H9 (cell line): ENCODE results near the gene TCAF1. TPM values are rescaled to one million over a fixed set of nuclear protein-coding genes. Genes with fewer than 3 reads are reported as not detected.

Source experiments
- DNase-seq: peaks from one replicate; pipeline ENCODE4 v3.0.0-alpha.2; 2017
- H2AFZ ChIP-seq: one replicate; pipeline ENCODE4 v1.6.1; 2013; ENCODE audit warnings: mild to moderate bottlenecking, low read length, control low read depth, moderate library complexity
- H2AK5ac ChIP-seq: 2 replicates; pipeline ENCODE4 v1.6.1; 2013; ENCODE audit warnings: low read length, control low read depth, mixed read lengths; ENCODE audit not compliant: insufficient read length
- H2BK120ac ChIP-seq: one replicate; pipeline ENCODE4 v1.6.1; 2013; ENCODE audit warnings: low read depth, mild to moderate bottlenecking, low read length, control low read depth, inconsistent platforms; ENCODE audit not compliant: poor library complexity, severe bottlenecking
- H2BK12ac ChIP-seq: 2 replicates; pipeline ENCODE4 v1.6.1; 2013; ENCODE audit warnings: low read length, control low read depth, mixed read lengths, low read depth; ENCODE audit not compliant: insufficient read length
- H2BK15ac ChIP-seq: 2 replicates; pipeline ENCODE4 v1.6.1; 2013; ENCODE audit warnings: low read depth, low read length, control low read depth
- H2BK20ac ChIP-seq: one replicate; pipeline ENCODE4 v1.6.1; 2013; ENCODE audit warnings: low read depth, mild to moderate bottlenecking, low read length, control low read depth, inconsistent platforms; ENCODE audit not compliant: poor library complexity, severe bottlenecking
- H2BK5ac ChIP-seq: 2 replicates; pipeline ENCODE4 v1.6.1; 2013; ENCODE audit warnings: low read length, control low read depth, mixed read lengths; ENCODE audit not compliant: insufficient read length
- H3K14ac ChIP-seq: 2 replicates; pipeline ENCODE4 v1.6.1; 2013; ENCODE audit warnings: low read length, control low read depth; ENCODE audit not compliant: insufficient read depth
- H3K18ac ChIP-seq: 2 replicates; pipeline ENCODE4 v1.6.1; 2013; ENCODE audit warnings: low read depth, mild to moderate bottlenecking, mixed read lengths, low read length, control low read depth; ENCODE audit not compliant: insufficient read length
- H3K23ac ChIP-seq: 2 replicates; pipeline ENCODE4 v1.6.1; 2013; ENCODE audit warnings: low read length, control low read depth, mixed read lengths, low read depth; ENCODE audit not compliant: insufficient read length
- H3K23me2 ChIP-seq: 2 replicates; pipeline ENCODE4 v1.6.1; 2013; ENCODE audit warnings: low read depth, mild to moderate bottlenecking, mixed read lengths, low read length, control low read depth; ENCODE audit not compliant: insufficient read length, poor library complexity, severe bottlenecking
- H3K27ac ChIP-seq: 2 replicates; pipeline ENCODE4 v1.5.1; 2013; ENCODE audit warnings: low read length, control low read depth, mixed read lengths, low read depth; ENCODE audit not compliant: insufficient read length
- H3K27me3 ChIP-seq: 2 replicates; pipeline ENCODE4 v1.6.1; 2013; ENCODE audit warnings: low read length, control low read depth, inconsistent platforms; ENCODE audit not compliant: insufficient read depth
- H3K4ac ChIP-seq: 2 replicates; pipeline ENCODE4 v1.6.1; 2013; ENCODE audit warnings: low read depth, mild to moderate bottlenecking, control low read depth, inconsistent platforms, low read length, moderate library complexity
- H3K4me1 ChIP-seq: 2 replicates; pipeline ENCODE4 v1.6.1; 2013; ENCODE audit warnings: low read length, control low read depth, inconsistent platforms; ENCODE audit not compliant: insufficient read depth
- H3K4me2 ChIP-seq: 2 replicates; pipeline ENCODE4 v1.6.1; 2013; ENCODE audit warnings: low read length, control low read depth, mixed read lengths; ENCODE audit not compliant: insufficient read length, insufficient read depth
- H3K56ac ChIP-seq: 2 replicates; pipeline ENCODE4 v1.6.1; 2013; ENCODE audit warnings: low read depth, mild to moderate bottlenecking, mixed read lengths, low read length, control low read depth; ENCODE audit not compliant: insufficient read length
- H3K79me1 ChIP-seq: 2 replicates; pipeline ENCODE4 v1.6.1; 2013; ENCODE audit warnings: low read depth, mild to moderate bottlenecking, moderate library complexity, low read length, control low read depth, inconsistent platforms; ENCODE audit not compliant: insufficient read depth, poor library complexity, severe bottlenecking
- H3K79me2 ChIP-seq: 2 replicates; pipeline ENCODE4 v1.6.1; 2013; ENCODE audit warnings: low read length, control low read depth, inconsistent platforms; ENCODE audit not compliant: insufficient read depth
- H3K9ac ChIP-seq: 2 replicates; pipeline ENCODE4 v1.6.1; 2013; ENCODE audit warnings: low read length, control low read depth, mixed read lengths; ENCODE audit not compliant: insufficient read length; ENCODE audit errors: extremely low read depth
- H3K9me3 ChIP-seq: one replicate; pipeline ENCODE4 v1.6.1; 2013; ENCODE audit warnings: low read depth, low read length, inconsistent platforms; ENCODE audit not compliant: control insufficient read depth
- H3T11ph ChIP-seq: one replicate; pipeline ENCODE4 v1.6.1; 2013; ENCODE audit warnings: mild to moderate bottlenecking, low read length, control low read depth, inconsistent platforms
- H4K20me1 ChIP-seq: one replicate; pipeline ENCODE4 v1.6.1; 2013; ENCODE audit not compliant: control insufficient read depth, insufficient read length, insufficient read depth
- H4K5ac ChIP-seq: 2 replicates; pipeline ENCODE4 v1.6.1; 2013; ENCODE audit warnings: low read depth, mild to moderate bottlenecking, mixed read lengths, low read length, control low read depth; ENCODE audit not compliant: insufficient read length
- H4K8ac ChIP-seq: replicated peaks from 2 replicates; pipeline ENCODE4 v1.6.1; 2013; ENCODE audit warnings: low read length, control low read depth, mixed read lengths, low read depth; ENCODE audit not compliant: insufficient read length
- H4K91ac ChIP-seq: 2 replicates; pipeline ENCODE4 v1.6.1; 2013; ENCODE audit warnings: low read depth, mild to moderate bottlenecking, moderate library complexity, mixed read lengths, low read length, control low read depth; ENCODE audit not compliant: insufficient read length
- H3K27ac Mint-ChIP-seq, 3 experiments: 2 replicates in 2 of 3; 3 replicates in 1 of 3; pipeline ENCODE4 v1.8.0; 2020 to 2021; ENCODE audit warnings: mixed read lengths in 3 of 3, mild to moderate bottlenecking in 1 of 3, moderate library complexity in 1 of 3
- H3K27me3 Mint-ChIP-seq: 2 replicates; pipeline ENCODE4 v1.8.0; 2021; ENCODE audit warnings: low read depth, mild to moderate bottlenecking, moderate library complexity, mixed read lengths
- H3K36me3 Mint-ChIP-seq, 3 experiments: 2 replicates in 2 of 3; 3 replicates in 1 of 3; pipeline ENCODE4 v1.8.0; 2020 to 2021; ENCODE audit warnings: low read depth in 3 of 3, mixed read lengths in 3 of 3; ENCODE audit not compliant: insufficient read depth in 1 of 3
- H3K4me1 Mint-ChIP-seq, 2 experiments: 2 replicates each; pipeline ENCODE4 v1.8.0; 2020; ENCODE audit warnings: mixed read lengths in 2 of 2
- H3K4me3 Mint-ChIP-seq, 2 experiments: 2 replicates in 1 of 2; 3 replicates in 1 of 2; pipeline ENCODE4 v1.8.0; 2020 to 2021; ENCODE audit warnings: mild to moderate bottlenecking in 2 of 2, mixed read lengths in 2 of 2, moderate library complexity in 1 of 2
- H3K9me3 Mint-ChIP-seq, 2 experiments: 2 replicates in 1 of 2; 3 replicates in 1 of 2; pipeline ENCODE4 v1.8.0; 2020; ENCODE audit warnings: mild to moderate bottlenecking in 2 of 2, mixed read lengths in 2 of 2, moderate library complexity in 1 of 2
- CTCF ChIP-seq: fragments of 200-600 bp; sonication (generic); conservative IDR thresholded peaks from 3 replicates; pipeline ENCODE4 v1.8.0; 2021; ENCODE audit warnings: antibody characterized with exemption, mild to moderate bottlenecking
- WGBS: extraction: QIAGEN DNeasy Blood & Tissue Kit; methylation state at CpG from one replicate; pipeline ENCODE4 v1.1.7; 2013; ENCODE audit warnings: missing lambda C conversion rate, low lambda C conversion rate, mixed read lengths; ENCODE audit not compliant: insufficient read length; ENCODE audit errors: extremely low coverage; 5-methylcytosine and 5-hydroxymethylcytosine counted together
- total RNA-seq: library from RNA; stranded (reverse); gene quantifications from 2 replicates; pipeline ENCODE4 v1.2.1, GENCODE V29; 2021

TCAF1 gene
- total RNA-seq, 1 experiment from 2014 or later = 46.8 TPM

GRCh38 chr7:143878884-143879283, 23.1 kb downstream of the TCAF1 start:
- H3K4me1 Mint-ChIP-seq = peaks cover 15 to 17% of the 10 kb centered on the region in 2 experiments
- H3K4me3 Mint-ChIP-seq = no peak overlapping the region
- H3K27ac Mint-ChIP-seq = no peak overlapping the region; a peak in 1 of 7 replicates
- H3K56ac ChIP-seq = no peak overlapping the region
- H4K91ac ChIP-seq = no peak overlapping the region
- H4K8ac ChIP-seq = no peak overlapping the region
- H3K23me2 ChIP-seq = peaks cover 8% of the 10 kb centered on the region
- H2BK120ac ChIP-seq = no peak overlapping the region
- H3K23ac ChIP-seq = no peak overlapping the region
- peaks cover 5% of the 10 kb centered on the region for H3K27me3 Mint-ChIP-seq
- no peaks in the 10 kb centered on the region for H3K79me2 ChIP-seq
- no peak overlapping the region for H3K27ac ChIP-seq
- no peaks in the 10 kb centered on the region for H4K20me1 ChIP-seq
- H3K14ac ChIP-seq = no peak overlapping the region
- no peaks in the 10 kb centered on the region for H3K27me3 ChIP-seq
- H3T11ph ChIP-seq = no peak overlapping the region
- H4K5ac ChIP-seq = no peak overlapping the region
- H2BK15ac ChIP-seq = no peak overlapping the region
- H3K18ac ChIP-seq = no peak overlapping the region
- no peak overlapping the region for H2BK12ac ChIP-seq
- H2BK20ac ChIP-seq = no peak overlapping the region
- peak; percentile 17 for DNase-seq
- no peak overlapping the region for H2BK5ac ChIP-seq
- TF ChIP-seq CTCF = no peak
- no CpG with 5 or more reads among the region's 4 CpGs for WGBS
- no peak overlapping the region for H2AK5ac ChIP-seq
- H3K36me3 Mint-ChIP-seq = peaks cover 10 to 18% (median 17%) of the 10 kb centered on the region in 3 experiments; a peak in 6 of 7 replicates
- H3K9me3 Mint-ChIP-seq = no peaks in the 10 kb centered on the region
- no peaks in the 10 kb centered on the region for H3K9me3 ChIP-seq
- H3K9ac ChIP-seq = no peak overlapping the region
- no peak overlapping the region for H3K4ac ChIP-seq
- no peaks in the 10 kb centered on the region for H3K79me1 ChIP-seq
- H3K4me2 ChIP-seq = no peak overlapping the region
- 0 out of 2 replicates have a peak, but pooled peaks cover 6% of the 10 kb centered on the region for H3K4me1 ChIP-seq
- no peak overlapping the region for H2AFZ ChIP-seq
